NB4 (cell line): ENCODE results near the gene TNFRSF25.

Experiments
- MYC ChIP-seq: IDR thresholded peaks from 2 replicates; pipeline ENCODE4 v1.6.1; 2011; ENCODE audit warnings: low read depth, low read length
- POLR2A ChIP-seq: IDR thresholded peaks from 2 replicates; pipeline ENCODE4 v1.6.1; 2011; ENCODE audit warnings: mild to moderate bottlenecking; ENCODE audit not compliant: insufficient read length; ENCODE audit errors: extremely low read depth
- TF ChIP-seq, protein P1 (sequence below): IDR thresholded peaks from one replicate; pipeline ENCODE4 v1.5.1; 2012; ENCODE audit warnings: low read depth, low read length

DNA sequence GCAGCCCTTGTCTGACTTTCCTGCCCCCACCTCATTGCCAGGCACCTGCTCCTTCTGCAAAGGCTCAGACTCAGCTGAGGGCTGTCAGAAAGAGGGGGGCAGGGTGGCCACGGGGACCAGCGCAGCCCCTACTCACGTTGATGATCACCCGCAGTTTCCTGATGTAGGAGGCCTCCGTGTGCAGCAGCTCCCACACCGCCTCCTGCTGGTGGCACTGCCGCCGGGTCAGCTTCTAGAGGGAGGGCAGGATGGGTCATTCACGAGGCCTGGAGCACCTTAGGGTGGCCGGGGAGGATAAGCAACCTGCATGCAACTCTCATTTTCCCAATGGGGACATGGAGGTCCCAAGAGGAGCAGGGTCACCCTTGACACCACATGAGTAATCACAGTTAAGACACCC is 6.4 kb upstream of the TNFRSF25 start:
- TF ChIP-seq, protein P1, sequence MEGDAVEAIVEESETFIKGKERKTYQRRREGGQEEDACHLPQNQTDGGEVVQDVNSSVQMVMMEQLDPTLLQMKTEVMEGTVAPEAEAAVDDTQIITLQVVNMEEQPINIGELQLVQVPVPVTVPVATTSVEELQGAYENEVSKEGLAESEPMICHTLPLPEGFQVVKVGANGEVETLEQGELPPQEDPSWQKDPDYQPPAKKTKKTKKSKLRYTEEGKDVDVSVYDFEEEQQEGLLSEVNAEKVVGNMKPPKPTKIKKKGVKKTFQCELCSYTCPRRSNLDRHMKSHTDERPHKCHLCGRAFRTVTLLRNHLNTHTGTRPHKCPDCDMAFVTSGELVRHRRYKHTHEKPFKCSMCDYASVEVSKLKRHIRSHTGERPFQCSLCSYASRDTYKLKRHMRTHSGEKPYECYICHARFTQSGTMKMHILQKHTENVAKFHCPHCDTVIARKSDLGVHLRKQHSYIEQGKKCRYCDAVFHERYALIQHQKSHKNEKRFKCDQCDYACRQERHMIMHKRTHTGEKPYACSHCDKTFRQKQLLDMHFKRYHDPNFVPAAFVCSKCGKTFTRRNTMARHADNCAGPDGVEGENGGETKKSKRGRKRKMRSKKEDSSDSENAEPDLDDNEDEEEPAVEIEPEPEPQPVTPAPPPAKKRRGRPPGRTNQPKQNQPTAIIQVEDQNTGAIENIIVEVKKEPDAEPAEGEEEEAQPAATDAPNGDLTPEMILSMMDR: peak; percentile 25
- TF ChIP-seq MYC (no peak), POLR2A (no peak)
